ENCODE measurements around the gene TSHZ2.

GRCh38 chr20:52965819-52966218 is 6.3 kb upstream of the TSHZ2 start:
- TF ChIP-seq CTCF (IDR thresholded peaks at IDR 0.05; ENCODE audit: insufficient read depth, low read depth, low read length) (no peak), EZH2 (IDR thresholded peaks at IDR 0.05; ENCODE audit: insufficient read depth, low read length) (no peak)

All from astrocyte (in vitro differentiated cells and primary cell).